ENCODE results near the gene DPH2. TPM values are rescaled to one million over a fixed set of nuclear protein-coding genes. Genes with fewer than 3 reads are reported as not detected.

DPH2 gene
- total RNA-seq, 4 donors from 2014 or later = 10.4 to 16.8 (median 12.3) TPM

DNA sequence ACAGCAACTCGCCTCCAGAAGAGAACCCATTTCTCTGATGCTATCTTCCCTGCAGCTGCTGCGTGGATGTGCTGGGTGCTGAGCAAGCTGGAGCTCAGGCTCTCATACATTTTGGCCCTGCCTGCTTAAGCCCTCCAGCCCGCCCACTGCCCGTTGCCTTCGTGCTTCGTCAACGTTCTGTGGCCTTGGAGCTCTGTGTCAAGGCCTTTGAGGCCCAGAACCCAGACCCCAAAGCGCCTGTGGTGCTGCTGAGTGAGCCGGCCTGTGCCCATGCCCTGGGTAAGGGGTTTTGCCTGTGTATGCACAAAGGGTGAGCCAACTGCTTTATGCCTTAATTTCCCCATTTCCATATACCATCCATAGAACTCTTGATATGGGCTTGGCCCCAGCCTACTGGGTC is 1.1 kb downstream of the DPH2 start:
- TF ChIP-seq, protein P1, sequence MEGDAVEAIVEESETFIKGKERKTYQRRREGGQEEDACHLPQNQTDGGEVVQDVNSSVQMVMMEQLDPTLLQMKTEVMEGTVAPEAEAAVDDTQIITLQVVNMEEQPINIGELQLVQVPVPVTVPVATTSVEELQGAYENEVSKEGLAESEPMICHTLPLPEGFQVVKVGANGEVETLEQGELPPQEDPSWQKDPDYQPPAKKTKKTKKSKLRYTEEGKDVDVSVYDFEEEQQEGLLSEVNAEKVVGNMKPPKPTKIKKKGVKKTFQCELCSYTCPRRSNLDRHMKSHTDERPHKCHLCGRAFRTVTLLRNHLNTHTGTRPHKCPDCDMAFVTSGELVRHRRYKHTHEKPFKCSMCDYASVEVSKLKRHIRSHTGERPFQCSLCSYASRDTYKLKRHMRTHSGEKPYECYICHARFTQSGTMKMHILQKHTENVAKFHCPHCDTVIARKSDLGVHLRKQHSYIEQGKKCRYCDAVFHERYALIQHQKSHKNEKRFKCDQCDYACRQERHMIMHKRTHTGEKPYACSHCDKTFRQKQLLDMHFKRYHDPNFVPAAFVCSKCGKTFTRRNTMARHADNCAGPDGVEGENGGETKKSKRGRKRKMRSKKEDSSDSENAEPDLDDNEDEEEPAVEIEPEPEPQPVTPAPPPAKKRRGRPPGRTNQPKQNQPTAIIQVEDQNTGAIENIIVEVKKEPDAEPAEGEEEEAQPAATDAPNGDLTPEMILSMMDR (IDR thresholded peaks at IDR 0.05; ENCODE audit: low read depth) = no peak

DNA sequence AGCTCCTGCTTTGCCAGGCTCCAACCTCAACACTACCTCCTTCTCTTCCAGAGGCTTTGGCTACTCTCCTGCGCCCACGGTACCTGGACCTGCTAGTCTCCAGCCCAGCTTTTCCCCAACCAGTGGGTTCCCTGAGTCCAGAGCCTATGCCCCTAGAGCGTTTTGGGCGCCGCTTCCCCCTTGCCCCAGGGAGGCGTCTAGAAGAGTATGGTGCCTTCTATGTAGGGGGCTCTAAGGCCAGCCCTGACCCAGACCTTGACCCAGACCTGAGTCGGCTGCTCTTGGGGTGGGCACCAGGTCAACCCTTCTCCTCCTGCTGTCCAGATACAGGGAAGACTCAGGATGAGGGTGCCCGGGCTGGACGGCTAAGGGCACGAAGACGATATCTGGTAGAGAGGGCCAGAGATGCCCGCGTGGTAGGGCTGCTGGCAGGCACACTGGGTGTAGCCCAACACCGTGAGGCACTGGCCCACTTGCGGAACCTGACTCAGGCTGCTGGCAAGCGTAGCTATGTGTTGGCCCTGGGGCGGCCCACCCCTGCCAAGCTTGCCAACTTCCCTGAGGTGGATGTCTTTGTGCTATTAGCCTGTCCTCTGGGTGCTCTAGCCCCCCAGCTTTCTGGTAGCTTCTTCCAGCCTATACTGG is 1.6 kb downstream of the DPH2 start:
- TF ChIP-seq, protein P1 (IDR thresholded peaks at IDR 0.05; ENCODE audit: low read depth) = no peak

DNA sequence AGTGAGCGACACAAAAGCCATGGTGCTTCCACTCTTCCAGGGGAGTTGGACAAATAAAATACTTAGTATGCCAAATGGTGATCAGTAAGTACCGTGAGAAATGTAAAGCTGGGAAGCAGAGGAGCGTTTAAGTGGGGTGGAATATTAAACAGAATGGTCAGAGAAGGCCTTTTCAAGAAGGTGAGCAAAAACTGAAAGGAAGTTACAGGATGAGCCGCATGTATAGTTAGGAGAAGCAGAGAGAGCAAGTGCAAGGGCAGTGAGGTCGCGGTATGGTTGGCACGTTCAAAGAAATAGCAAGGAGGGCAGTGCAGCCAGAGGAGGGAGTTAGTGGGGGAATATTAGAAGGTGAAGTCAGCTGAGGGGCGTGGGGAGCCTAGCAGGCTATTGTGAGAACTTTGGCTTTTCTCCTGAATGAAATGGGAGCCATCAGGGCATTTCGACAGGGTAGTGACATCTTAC is 4.2 kb downstream of the DPH2 start:
- TF ChIP-seq, protein P1 (IDR thresholded peaks at IDR 0.05; ENCODE audit: low read depth) = no peak

DNA sequence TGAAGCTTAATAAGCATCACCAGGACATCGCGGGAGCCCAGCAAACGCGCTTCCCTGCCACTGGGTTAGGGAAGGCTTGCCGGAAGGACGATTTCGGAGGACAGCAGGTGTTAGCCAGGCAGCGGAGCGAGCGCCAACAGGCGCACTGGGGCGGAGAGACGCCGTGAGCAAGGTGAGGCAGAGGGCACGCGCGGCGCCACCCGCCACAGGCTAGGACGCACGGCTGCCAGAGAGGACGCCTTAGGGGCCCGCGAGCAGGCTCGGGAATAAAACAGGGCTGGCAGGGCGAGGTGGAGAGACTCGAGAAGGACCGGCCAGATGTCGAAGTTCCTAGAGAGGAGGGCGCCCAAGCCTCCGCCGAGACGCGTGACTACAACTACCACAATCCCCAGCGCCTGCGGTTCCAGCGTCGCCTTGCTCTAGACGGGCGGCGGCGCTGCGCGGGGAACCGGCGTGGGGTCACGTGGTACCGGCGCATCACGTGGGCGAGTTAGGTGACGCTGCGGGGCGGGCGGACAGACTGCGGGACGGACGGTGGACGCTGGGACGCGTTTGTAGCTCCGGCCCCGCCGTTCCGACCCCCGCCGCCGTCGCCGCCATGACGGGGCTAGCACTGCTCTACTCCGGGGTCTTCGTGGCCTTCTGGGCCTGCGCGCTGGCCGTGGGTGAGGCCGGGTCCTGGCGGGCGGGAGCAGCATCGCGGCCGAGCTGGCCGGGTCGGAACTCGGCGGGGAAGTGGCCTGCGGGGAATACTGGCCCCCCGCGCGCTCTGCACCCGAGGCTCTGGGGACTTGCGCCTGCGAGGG is 4.8 kb downstream of the DPH2 start, which contains the start of gene ATP6V0B:
Gene ATP6V0B, plus strand, starts transcription at position 518 of the 806 bp plus-strand sequence. Its CDS starts 81 bp downstream, at position 599.
- TF ChIP-seq, protein P1 (IDR thresholded peaks at IDR 0.05; ENCODE audit: low read depth) = no peak

DNA sequence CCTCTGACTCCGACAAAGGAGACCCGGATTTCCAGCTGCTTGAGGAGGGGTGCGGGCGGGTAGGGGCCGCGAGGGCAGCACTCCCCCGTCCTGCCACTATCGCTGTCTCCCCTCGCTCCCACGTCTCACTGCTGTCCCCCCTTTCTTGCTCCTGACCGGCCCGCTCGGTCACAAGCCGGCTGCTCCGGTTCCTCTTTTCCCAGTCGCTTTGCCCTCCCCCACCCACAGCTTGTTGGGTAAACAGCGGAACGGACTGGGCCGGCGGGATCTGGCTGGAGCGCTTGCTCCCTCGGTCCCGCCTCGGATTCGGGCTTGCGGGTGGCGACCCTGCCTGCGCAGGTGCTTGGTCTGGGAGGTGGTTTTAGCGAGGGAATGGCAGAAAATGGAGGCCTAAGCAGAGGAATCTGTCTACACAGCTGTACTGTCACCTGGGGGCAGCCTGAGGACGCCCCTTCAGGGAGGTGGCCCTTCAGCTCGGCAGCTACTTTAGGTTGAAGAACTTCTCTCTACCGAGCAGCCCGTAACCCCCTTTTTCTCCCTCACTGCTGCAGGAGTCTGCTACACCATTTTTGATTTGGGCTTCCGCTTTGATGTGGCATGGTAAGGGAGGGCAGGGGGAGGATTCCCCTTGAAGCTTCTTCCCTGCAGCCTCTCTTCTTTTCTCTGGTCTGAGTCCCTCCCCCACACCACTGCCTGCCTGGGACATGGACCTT is 5.6 kb downstream of the DPH2 start:
- TF ChIP-seq, protein P1 (IDR thresholded peaks at IDR 0.05; ENCODE audit: low read depth) = no peak

DNA sequence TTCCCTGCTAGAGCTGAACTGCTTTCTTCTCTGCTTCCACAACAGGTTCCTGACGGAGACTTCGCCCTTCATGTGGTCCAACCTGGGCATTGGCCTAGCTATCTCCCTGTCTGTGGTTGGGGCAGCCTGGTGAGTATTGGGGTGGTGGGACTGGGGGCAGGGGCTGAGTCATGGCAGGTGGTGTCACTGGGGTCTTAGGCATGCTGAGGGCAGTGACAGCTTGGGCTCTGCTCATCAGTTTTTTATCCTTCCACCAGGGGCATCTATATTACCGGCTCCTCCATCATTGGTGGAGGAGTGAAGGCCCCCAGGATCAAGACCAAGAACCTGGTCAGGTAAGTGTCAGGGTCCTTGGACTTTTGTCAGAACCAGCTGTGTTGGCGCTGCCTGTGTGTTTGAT is 6.2 kb downstream of the DPH2 start:
- TF ChIP-seq, protein P1 (IDR thresholded peaks at IDR 0.05; ENCODE audit: low read depth) = no peak

DNA sequence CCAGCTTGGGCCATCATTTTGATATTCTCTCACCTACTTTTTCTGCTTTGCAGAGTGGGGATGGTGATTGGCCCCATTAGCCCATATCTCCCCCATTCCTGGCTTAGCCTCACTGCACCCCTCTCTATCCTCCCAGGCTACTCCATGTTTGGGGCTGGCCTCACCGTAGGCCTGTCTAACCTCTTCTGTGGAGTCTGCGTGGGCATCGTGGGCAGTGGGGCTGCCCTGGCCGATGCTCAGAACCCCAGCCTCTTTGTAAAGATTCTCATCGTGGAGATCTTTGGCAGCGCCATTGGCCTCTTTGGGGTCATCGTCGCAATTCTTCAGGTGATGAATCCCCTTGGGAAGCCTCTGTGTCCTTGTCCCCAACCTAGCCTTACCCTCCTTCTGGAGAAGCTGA is 7.1 kb downstream of the DPH2 start:
- TF ChIP-seq, protein P1 (IDR thresholded peaks at IDR 0.05; ENCODE audit: low read depth) = no peak

All from subcutaneous adipose tissue (tissue), 4 donors.